Tibial nerve (tissue), 4 donors: ENCODE data around the gene P2RY4. TPM values are rescaled to one million over a fixed set of nuclear protein-coding genes. Genes with fewer than 3 reads are reported as not detected.
A peak's percentile ranks its signal among the peaks of the same experiment; 100 is the strongest.

Source experiments
- DNase-seq, 2 donors: peaks; one replicate each; pipeline ENCODE4 v3.0.0-alpha.2; 2019; ENCODE audit warnings: low spot score in 2 of 2
- H3K27ac ChIP-seq, 4 donors: fragments of 200-600 bp; sonication (generic) in 3 of 4; one replicate each; pipeline ENCODE4 v1.5.1; 2017 to 2019; ENCODE audit warnings: mild to moderate bottlenecking in 1 of 4
- H3K27me3 ChIP-seq, 2 donors: fragments of 200-600 bp; sonication (generic) in 1 of 2; one replicate each; pipeline versions ENCODE4 v1.5.1 to v1.6.0; 2017 to 2019
- H3K36me3 ChIP-seq, 3 donors: fragments of 200-600 bp; sonication (generic); one replicate each; pipeline ENCODE4 v1.5.1; 2018 to 2019
- H3K4me1 ChIP-seq, 4 donors: fragments of 200-600 bp; sonication (generic) in 3 of 4; one replicate each; pipeline ENCODE4 v1.5.1; 2017 to 2019
- H3K4me3 ChIP-seq, 4 donors: fragments of 200-600 bp; sonication (generic) in 3 of 4; one replicate each; pipeline ENCODE4 v1.5.1; 2017 to 2019; ENCODE audit warnings: mild to moderate bottlenecking in 1 of 4, moderate library complexity in 1 of 4
- H3K9me3 ChIP-seq, 4 donors: fragments of 200-600 bp; sonication (generic) in 3 of 4; one replicate each; pipeline ENCODE4 v1.5.1; 2017 to 2019
- CTCF ChIP-seq, 5 experiments: fragments of 200-600 bp in 3 of 5; fragments of 450-650 bp in 2 of 5; sonication (generic) in 3 of 5; IDR thresholded peaks; one replicate each; pipeline ENCODE4 v1.5.1; 2016 to 2019; ENCODE audit warnings: antibody characterized with exemption in 5 of 5, mild to moderate bottlenecking in 3 of 5, moderate library complexity in 2 of 5
- EP300 ChIP-seq, 2 donors: sonication (generic); formaldehyde crosslinking; IDR thresholded peaks; one replicate each; pipeline ENCODE4 v1.6.1; 2017; ENCODE audit warnings: antibody characterized with exemption in 2 of 2, mild to moderate bottlenecking in 1 of 2
- POLR2A ChIP-seq, 2 donors: fragments of 450-650 bp; IDR thresholded peaks; one replicate each; pipeline ENCODE4 v1.6.1; 2017; ENCODE audit warnings: antibody characterized with exemption in 2 of 2, mild to moderate bottlenecking in 2 of 2, moderate library complexity in 2 of 2
- WGBS, 2 donors: methylation state at CpG; one replicate each; pipeline ENCODE4 v1.1.5; 2018; 5-methylcytosine and 5-hydroxymethylcytosine counted together
- total RNA-seq, 4 donors: library from RNA; depleted of rRNA; stranded (reverse); fragments of >200 nt; gene quantifications; one replicate each; pipeline ENCODE4 v1.1.0, GENCODE V29; 2016

Gene P2RY4
- total RNA-seq: 1 to 10 TPM in 2 of 4 donors, under 1 TPM in 2; 0.60 to 3.9 (median 1.3) TPM

DNA sequence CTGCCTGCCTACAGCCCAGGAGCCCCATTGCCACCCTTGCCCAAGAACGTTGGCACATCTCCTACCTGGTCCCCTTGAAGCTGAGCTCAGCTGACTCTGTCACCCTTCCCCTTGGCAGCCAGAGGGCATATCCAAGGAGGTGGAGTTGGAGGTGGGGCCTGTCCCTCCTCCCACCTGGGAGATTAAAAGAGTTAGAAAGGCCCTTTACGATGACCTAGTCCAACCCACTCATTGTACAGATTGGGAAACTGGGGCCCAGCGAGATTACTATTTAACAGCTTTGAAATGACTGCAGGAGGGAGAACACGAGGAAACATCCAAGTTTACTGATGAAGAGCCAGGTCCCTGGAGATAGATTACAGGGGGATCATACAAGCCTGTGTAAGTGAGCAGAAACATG, at the start of gene P2RY4:
Gene P2RY4, minus strand, starts transcription at position 101 of the 400 bp plus-strand sequence. CDS start 580 bp downstream, outside the sequence.
- no peak for TF ChIP-seq CTCF (IDR thresholded peaks at IDR 0.05)
- no peak for TF ChIP-seq EP300 (IDR thresholded peaks at IDR 0.05)
- TF ChIP-seq POLR2A (IDR thresholded peaks at IDR 0.05): no peak
- no peaks in the 10 kb centered on the region for H3K9me3 ChIP-seq
- no peaks in the 10 kb centered on the region for H3K27me3 ChIP-seq
- no peak for DNase-seq
- H3K36me3 ChIP-seq: no peaks in the 10 kb centered on the region
- H3K4me1 ChIP-seq: no peaks in the 10 kb centered on the region
- WGBS, 2 donors: 56 to 68% methylated on average over 4 of the region's 4 CpGs
- no peak within 1 kb of the TSS for H3K27ac ChIP-seq
- no peak within 1 kb of the TSS for H3K4me3 ChIP-seq

DNA sequence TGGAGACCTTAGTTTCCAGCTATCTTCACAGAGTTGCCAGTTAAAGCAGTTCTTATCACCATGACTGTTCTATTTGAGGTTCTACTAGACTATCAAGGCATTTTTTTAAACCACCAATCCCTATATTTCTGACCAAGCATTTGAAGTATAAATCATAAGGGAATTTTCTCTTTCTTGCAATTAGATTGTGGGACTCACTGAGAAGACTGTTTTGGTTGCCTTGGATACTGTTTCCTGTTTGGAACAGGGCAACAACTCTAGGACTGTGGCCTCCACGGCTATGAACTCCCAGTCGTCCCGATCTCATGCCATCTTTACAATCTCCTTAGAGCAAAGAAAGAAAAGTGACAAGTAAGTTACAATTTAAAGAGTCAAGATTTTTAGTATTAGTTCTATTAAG, 41.7 kb upstream of the P2RY4 start:
- no peaks in the 10 kb centered on the region for H3K27me3 ChIP-seq
- no peaks in the 10 kb centered on the region for H3K4me1 ChIP-seq
- H3K9me3 ChIP-seq: no peaks in the 10 kb centered on the region
- no peak for DNase-seq
- no peak overlapping the region for H3K27ac ChIP-seq
- 24 to 58% methylated on average over 3 of the region's 3 CpGs for WGBS, 2 donors
- no peaks in the 10 kb centered on the region for H3K36me3 ChIP-seq
- H3K4me3 ChIP-seq: no peak overlapping the region
- TF ChIP-seq CTCF (IDR thresholded peaks at IDR 0.05): no peak
- TF ChIP-seq EP300 (IDR thresholded peaks at IDR 0.05): no peak
- no peak for TF ChIP-seq POLR2A (IDR thresholded peaks at IDR 0.05)

- TF ChIP-seq POLR2A (IDR thresholded peaks at IDR 0.05) (no peak), CTCF (IDR thresholded peaks at IDR 0.05) (no peak), EP300 (IDR thresholded peaks at IDR 0.05) (no peak)
- no peaks in the 10 kb centered on the region for H3K9me3 ChIP-seq
- WGBS, 2 donors: 83 to 93% methylated on average over 5 of the region's 5 CpGs
- no peak overlapping the region for H3K27ac ChIP-seq
- H3K27me3 ChIP-seq: no peaks in the 10 kb centered on the region
- no peak for DNase-seq
- peaks cover 0 to 11% (median 5%) of the 10 kb centered on the region in 4 donors for H3K4me1 ChIP-seq
- H3K36me3 ChIP-seq: no peaks in the 10 kb centered on the region
- H3K4me3 ChIP-seq: no peak overlapping the region
Observed at GRCh38 chrX:70293621-70294020, 33.6 kb upstream of the P2RY4 start.

GRCh38 chrX:70292788-70293187, 32.8 kb upstream of the P2RY4 start:
- Histone ChIP-seq H3K27ac (no peak overlapping the region), H3K36me3 (peaks cover 0 to 3% (median 0%) of the 10 kb centered on the region in 3 donors), H3K4me1 (peaks cover 0 to 11% (median 5%) of the 10 kb centered on the region in 4 donors), H3K9me3 (no peaks in the 10 kb centered on the region), H3K4me3 (no peak overlapping the region), H3K27me3 (no peaks in the 10 kb centered on the region)
- TF ChIP-seq EP300 (IDR thresholded peaks at IDR 0.05) (no peak), CTCF (IDR thresholded peaks at IDR 0.05) (no peak), POLR2A (IDR thresholded peaks at IDR 0.05) (no peak)
- DNase-seq: no peak
- WGBS, 2 donors: 0% methylated on average over 1 of the region's 1 CpG

DNA sequence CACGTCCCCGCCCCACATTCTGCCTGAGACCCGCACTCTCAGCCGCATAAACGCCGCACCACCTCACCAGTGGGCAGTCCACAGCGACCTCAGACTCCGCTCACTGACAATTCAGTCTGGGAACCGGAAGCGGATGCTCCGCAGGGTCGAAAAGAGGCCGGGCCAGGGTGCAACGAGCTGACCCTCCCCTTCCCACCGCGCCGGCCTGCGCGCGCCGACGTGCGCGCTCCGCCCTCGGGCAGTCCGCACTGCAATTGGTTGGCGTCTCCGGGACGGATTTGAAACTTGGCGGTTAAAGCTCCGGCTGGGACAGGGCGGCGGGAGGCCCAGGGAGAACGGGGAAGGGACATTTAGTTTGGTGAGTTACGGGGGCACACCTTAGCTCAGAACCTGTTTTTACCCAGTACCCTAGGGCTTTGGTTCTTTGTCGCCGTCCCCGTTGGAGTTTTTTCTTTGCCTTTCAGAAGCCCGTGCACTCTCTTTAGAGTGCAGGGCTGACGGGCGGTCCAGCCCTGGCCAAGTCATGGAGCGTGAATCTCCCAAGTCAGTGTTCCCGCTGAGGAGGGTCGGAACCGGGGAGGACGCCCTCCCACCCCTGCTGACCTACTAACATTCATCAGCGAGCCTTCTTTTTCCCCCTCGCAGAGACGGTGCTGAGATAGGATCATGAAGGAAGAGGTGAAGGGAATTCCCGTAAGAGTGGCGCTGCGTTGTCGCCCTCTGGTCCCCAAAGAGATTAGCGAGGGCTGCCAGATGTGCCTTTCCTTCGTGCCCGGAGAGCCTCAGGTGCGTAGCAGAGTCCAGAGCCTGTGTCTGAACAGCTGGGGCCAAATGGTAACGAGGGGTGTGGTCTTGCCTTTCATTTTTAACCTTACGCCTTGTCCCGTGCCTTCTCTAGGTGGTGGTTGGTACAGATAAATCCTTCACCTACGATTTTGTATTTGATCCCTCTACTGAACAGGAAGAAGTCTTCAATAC, 30.1 kb upstream of the P2RY4 start, which contains the start of the genes KIF4A and PDZD11:
Gene KIF4A, plus strand, starts transcription at position 312 of the 978 bp plus-strand sequence. Its CDS starts 355 bp downstream, at position 667.
Gene PDZD11, minus strand, starts transcription at position 135 of the 978 bp plus-strand sequence. CDS start 586 bp downstream, outside the sequence.
- Histone ChIP-seq H3K9me3 (no peaks in the 10 kb centered on the region), H3K4me3 (peak within 1 kb of the TSS; percentile 24 to 60 (median 45)), H3K27ac (peak within 1 kb of the TSS in 3 of 4 donors; percentile 67 to 85 (median 78)), H3K4me1 (peaks cover 0 to 11% (median 5%) of the 10 kb centered on the region in 4 donors), H3K27me3 (no peaks in the 10 kb centered on the region), H3K36me3 (peaks cover 0 to 30% (median 0%) of the 10 kb centered on the region in 3 donors)
- DNase-seq: peak; percentile 24 to 52
- WGBS, 2 donors: 1 to 42% methylated on average over 29 to 62 of the region's 62 CpGs
- TF ChIP-seq EP300 (IDR thresholded peaks at IDR 0.05): peak in 1 of 2 donors; percentile 25
- no peak for TF ChIP-seq CTCF (IDR thresholded peaks at IDR 0.05)
